Measurements from ENCODE around the gene ROBO3. TPM values are rescaled to one million over a fixed set of nuclear protein-coding genes. Genes with fewer than 3 reads are reported as not detected.

ROBO3 gene
- total RNA-seq, 4 donors from 2014 or later, result 7.1 to 21.8 (median 11.1) TPM

DNA sequence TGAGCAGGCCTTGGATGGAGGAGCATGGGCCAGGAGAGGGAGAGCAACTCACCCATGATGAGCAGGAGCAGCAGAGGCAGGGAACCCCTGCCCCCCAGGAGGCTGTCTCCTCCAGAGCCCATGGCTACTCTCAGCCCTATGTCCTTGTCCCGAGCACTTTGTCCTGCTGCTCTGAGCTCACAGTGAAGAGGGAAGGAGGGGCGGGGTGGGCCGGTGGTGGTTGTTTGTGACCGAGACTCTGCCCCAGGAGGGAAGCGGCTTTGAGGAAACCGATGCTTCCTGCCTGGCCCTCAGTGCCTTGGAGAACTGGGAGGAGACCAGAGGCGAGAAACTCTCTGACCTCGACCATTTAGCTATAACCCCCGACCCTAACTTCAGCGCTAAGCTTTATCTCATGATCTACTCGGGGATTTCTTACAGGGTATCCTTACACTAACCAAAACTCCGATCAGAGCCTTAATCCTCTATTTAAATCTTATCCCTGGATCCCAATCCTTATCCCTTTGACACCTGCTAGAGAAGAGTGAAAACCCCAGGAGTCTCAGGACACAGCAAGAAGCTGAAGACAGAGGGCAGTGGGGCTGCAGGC is 32.5 kb downstream of the ROBO3 start, which contains the start of gene ROBO4:
Gene ROBO4 (minus strand): TSS at position 192 of the 589 bp plus-strand sequence. CDS start 70 bp downstream, at position 122.
- H3K9me3 ChIP-seq, result no peaks in the 10 kb centered on the region
- peak within 1 kb of the TSS; percentile 32 to 61 for H3K27ac ChIP-seq
- intact Hi-C loops (cut with DNase I; ENCODE audit: low total_unique reads), result no loop called here
- H3K27me3 ChIP-seq, result no peaks in the 10 kb centered on the region
- H3K36me3 ChIP-seq, result no peaks in the 10 kb centered on the region
- H3K4me3 ChIP-seq, result peak within 1 kb of the TSS in 1 of 2 donors; percentile 21
- peak; percentile 26 to 56 for DNase-seq
- TF ChIP-seq, protein P1, sequence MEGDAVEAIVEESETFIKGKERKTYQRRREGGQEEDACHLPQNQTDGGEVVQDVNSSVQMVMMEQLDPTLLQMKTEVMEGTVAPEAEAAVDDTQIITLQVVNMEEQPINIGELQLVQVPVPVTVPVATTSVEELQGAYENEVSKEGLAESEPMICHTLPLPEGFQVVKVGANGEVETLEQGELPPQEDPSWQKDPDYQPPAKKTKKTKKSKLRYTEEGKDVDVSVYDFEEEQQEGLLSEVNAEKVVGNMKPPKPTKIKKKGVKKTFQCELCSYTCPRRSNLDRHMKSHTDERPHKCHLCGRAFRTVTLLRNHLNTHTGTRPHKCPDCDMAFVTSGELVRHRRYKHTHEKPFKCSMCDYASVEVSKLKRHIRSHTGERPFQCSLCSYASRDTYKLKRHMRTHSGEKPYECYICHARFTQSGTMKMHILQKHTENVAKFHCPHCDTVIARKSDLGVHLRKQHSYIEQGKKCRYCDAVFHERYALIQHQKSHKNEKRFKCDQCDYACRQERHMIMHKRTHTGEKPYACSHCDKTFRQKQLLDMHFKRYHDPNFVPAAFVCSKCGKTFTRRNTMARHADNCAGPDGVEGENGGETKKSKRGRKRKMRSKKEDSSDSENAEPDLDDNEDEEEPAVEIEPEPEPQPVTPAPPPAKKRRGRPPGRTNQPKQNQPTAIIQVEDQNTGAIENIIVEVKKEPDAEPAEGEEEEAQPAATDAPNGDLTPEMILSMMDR (IDR thresholded peaks at IDR 0.05), result no peak
- no peak for TF ChIP-seq POLR2A (IDR thresholded peaks at IDR 0.05)
- H3K4me1 ChIP-seq, result no peaks in the 10 kb centered on the region

DNA sequence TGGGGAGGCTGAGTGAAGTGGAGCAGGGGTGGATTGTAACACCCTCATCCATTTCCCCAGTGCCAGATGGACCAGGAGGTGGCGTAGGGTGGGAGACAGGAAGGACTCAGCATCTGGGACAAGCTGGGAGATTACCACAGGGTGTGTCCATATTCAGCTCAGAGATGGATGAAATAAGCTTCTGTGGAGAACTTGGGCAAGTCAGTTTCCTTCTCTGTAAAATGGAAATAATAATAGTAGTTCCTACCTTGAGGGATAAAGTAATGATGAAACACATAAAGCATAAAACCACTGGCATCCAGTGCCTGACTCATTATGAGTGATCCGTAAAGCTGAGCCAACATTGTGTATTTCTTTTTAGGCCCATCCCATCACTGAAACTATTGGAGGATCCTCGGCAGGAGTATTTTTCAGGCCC is 33.0 kb downstream of the ROBO3 start:
- no peak overlapping the region for H3K4me3 ChIP-seq
- no peaks in the 10 kb centered on the region for H3K4me1 ChIP-seq
- TF ChIP-seq, protein P1 (IDR thresholded peaks at IDR 0.05), result no peak
- no peak for TF ChIP-seq POLR2A (IDR thresholded peaks at IDR 0.05)
- no peaks in the 10 kb centered on the region for H3K36me3 ChIP-seq
- no peaks in the 10 kb centered on the region for H3K9me3 ChIP-seq
- peak overlapping the region; percentile 32 to 61 for H3K27ac ChIP-seq
- intact Hi-C loops (cut with DNase I; ENCODE audit: low total_unique reads), result no loop called here
- H3K27me3 ChIP-seq, result no peaks in the 10 kb centered on the region
- peak in 1 of 2 donors; percentile 13 for DNase-seq

DNA sequence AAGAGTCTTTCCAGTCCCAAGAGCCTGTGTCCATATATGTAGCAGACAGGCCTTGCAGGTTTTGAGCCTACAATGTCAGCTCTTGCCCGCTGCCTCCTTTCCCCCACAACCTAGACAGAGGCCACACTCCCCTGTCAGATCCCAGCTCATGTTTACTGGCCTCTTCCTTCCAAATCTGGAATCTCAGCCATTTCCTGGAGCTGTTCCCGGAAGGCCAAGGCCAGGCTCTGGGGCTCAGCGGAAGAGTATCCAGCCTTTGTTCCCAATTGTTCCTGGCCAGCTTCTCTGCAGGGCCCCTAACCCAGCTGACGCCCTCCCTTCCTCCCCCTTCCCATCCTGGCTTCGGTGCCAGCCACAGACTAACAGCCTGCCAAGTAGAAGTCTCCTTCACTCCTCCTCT is 33.5 kb downstream of the ROBO3 start:
- DNase-seq, result peak in 1 of 2 donors; percentile 54
- no peaks in the 10 kb centered on the region for H3K27me3 ChIP-seq
- no peak overlapping the region for H3K4me3 ChIP-seq
- no peaks in the 10 kb centered on the region for H3K9me3 ChIP-seq
- no peak for TF ChIP-seq POLR2A (IDR thresholded peaks at IDR 0.05)
- TF ChIP-seq, protein P1 (IDR thresholded peaks at IDR 0.05), result no peak
- no peaks in the 10 kb centered on the region for H3K36me3 ChIP-seq
- H3K27ac ChIP-seq, result peak overlapping the region; percentile 32 to 61
- intact Hi-C loops (cut with DNase I; ENCODE audit: low total_unique reads), result no loop called here
- no peaks in the 10 kb centered on the region for H3K4me1 ChIP-seq

DNA sequence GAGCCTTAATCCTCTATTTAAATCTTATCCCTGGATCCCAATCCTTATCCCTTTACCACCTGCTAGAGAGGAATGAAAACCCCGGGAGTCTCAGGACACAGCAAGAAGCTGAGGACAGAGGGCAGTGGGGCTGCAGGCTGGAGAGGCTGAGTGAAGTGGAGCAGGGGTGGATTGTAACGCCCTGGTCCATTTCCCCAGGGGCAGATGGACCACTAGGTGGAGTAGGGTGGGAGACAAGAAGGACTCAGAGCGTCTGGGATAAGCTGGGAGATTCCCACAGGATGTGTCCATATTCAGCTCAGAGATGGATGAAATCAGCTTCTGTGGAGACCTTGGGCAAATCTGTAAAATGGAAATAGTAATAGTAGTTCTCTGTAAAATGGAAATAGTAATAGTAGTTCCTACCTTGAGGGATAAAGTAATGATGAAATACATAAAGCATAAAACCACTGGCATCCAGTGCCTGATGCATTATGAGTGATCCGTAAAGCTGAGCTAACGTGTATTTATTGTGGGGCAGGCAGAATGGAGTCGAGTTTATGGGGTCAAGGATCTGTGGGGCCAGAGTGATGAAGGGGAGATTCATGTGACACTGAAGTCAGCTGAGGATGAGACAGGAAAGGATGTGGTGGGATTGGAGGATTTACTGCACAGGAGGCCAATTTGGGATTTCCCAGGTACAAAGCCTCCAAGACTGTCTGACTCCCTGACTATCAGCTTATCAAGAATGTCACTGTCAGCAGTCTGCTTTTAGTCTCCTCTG is 34.3 kb downstream of the ROBO3 start:
- H3K27ac ChIP-seq, result peak overlapping the region; percentile 32 to 61
- H3K4me1 ChIP-seq, result no peaks in the 10 kb centered on the region
- no peak overlapping the region for H3K4me3 ChIP-seq
- H3K27me3 ChIP-seq, result no peaks in the 10 kb centered on the region
- DNase-seq, result no peak
- H3K36me3 ChIP-seq, result no peaks in the 10 kb centered on the region
- no peaks in the 10 kb centered on the region for H3K9me3 ChIP-seq
- intact Hi-C loops (cut with DNase I; ENCODE audit: low total_unique reads), result no loop called here
- TF ChIP-seq, protein P1 (IDR thresholded peaks at IDR 0.05), result no peak
- no peak for TF ChIP-seq POLR2A (IDR thresholded peaks at IDR 0.05)

DNA sequence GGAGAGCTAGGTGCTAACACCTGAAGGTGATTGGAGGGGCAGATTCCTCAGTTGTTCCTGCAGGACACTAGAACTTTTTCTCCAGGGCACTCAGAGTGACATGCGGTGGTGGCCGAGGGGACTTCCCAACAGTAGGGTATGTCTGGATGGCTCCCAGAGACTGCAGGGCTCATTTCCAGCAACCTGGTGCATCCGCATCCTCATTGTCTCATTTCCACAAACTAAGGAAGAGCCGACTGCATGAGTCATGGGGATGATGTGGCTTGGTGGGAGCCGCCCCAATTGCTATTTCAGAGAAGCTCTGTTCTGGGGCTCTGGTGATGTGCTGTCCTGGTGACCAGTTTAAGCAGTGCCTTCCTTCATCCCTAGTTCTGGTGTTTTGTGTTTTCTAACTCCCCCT is 35.2 kb downstream of the ROBO3 start:
- intact Hi-C loops (cut with DNase I; ENCODE audit: low total_unique reads), result no loop called here
- DNase-seq, result peak in 1 of 2 donors; percentile 56
- no peaks in the 10 kb centered on the region for H3K27me3 ChIP-seq
- no peaks in the 10 kb centered on the region for H3K4me1 ChIP-seq
- peak overlapping the region; percentile 57 to 61 for H3K27ac ChIP-seq
- no peak overlapping the region for H3K4me3 ChIP-seq
- no peaks in the 10 kb centered on the region for H3K36me3 ChIP-seq
- H3K9me3 ChIP-seq, result no peaks in the 10 kb centered on the region
- TF ChIP-seq, protein P1 (IDR thresholded peaks at IDR 0.05), result no peak
- no peak for TF ChIP-seq POLR2A (IDR thresholded peaks at IDR 0.05)

Measured in uterus (tissue), 4 donors.